Activated gamma-delta T cell treated with Interleukin-2 at 50 U/mL for 16 hours (primary cell): ENCODE data around the gene FOXP4.

Source experiments
- DNase-seq: peaks from one replicate; pipeline ENCODE4 v3.0.0-alpha.2; 2020

FOXP4 gene

DNA sequence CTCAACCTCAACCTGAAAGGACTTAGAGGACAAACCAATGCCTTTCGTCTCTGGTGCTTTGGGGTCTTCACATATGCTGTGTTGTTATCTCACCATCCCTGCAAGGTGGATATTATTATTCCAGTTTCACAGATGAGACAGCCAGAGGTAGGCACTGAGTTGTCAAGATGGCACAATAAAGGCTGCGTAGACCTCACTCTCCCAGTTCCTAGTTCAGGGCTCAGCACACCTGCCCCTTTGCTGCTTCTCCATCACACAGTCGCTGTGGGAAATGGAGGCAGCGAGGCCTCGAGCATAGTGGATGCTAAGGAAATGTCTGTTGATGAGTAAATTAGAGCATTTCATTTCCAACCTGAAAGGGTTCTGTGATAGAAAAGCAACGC is 22.0 kb downstream of the FOXP4 start:
- DNase-seq: no peak

DNA sequence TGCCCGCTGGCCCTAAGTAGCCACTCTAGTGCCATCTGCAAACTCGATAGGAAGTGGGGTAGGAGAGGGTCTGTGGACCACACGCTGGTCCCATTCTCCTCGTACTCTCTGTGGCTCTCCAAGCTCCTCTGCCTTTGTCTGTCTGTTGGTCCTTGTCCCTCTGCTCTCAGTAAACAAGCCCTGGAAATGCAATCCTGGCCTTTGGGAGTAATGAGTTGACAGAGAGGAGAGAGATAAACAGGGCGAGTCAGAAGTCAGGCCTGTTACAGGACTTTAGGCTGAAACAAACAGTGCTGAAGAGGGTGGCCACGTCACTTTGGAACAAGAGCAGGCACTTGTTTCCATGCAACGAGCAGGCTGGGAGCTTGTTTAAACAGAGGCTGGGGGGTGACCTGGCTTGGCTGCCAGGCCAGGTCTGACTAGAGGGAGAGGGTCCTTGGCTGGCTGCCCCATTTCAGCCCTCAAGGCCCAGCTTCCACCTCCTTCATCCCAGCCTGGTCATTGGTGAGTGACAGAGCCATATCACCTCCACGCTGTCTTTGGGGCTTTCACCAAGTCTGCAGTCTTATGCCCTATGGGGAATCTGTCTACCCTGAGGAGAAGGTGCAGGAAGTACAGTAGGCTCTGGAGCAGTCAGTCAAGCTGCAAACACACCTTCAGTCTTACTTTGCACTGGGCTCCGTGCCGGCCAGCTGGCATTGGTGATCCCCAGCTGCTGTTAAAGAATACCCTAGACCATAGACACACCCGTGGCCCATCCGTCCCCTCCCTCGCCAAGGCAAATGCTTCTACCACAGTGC is 22.6 kb downstream of the FOXP4 start:
- DNase-seq: no peak

DNA sequence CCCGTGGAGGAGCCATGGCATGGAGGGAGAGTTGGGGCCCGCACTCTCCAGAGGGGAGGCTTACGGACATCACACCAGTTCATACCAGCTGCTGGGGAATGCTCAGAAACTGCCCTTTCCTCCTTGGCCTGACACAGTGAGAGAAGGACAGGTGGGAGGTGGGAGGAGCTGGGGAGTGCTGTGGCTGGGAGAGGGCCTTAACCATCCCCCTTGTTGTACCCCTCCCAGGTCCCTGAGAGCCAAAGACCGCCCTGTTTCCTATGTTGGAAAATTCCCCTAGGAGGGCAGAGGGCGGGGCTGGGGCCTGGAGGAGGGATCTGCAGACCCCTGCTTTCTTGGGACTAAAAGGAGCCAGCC is 24.1 kb downstream of the FOXP4 start:
- no peak for DNase-seq

DNA sequence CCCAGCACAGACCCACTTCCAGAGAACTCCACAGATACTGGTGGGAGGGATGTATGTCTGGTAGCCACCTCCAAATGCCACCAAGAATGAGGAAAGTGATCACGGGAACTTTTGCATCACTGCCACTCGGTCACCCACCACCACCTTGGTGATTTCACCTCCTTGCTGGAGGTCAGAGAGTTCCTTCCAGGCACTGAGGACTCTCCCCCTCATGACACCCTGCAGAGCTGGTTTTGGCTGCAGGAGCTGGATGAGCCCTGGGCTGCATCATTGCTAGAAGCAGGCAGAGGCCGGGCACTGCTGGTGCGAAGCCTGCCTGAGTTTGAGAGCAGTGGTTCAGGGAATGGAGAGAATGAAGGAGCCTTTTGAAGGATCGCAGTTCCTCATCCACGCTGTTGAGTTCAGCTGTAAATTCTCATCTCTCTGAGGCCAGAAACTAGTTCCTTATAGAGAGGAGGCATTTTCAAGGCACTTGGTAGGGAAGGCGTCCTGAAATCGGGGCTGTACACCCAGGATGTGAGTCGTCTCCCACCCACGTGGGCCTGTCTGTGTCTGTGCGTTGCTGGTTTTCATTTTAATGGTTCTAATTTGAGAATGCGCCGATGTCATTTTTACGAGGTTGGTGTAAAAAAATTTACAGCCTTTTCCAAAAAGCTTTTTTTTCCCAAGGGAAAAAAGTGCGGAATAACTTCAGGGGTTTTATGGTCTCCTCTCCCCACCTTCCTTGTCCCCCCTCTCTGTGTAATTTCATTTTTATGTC is 25.0 kb downstream of the FOXP4 start:
- DNase-seq: no peak

DNA sequence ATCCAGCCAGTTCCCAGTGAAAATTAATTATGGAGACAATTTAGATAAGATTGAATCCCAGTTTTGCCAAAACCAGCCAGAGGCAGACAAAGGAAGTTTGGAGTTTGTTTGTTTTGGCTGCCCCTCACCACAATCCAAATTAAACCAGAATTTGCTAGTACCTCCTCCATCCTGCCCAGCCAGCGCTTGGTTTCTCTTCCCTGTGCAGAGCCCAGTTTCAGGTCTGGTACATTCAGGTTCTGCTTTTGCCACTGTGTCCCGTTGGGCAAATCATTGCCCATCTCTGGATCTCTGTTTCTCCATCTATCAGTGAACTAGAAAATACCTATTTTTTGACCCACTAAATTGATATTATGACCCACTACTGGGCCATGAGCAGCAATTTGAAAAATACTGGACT is 26.4 kb downstream of the FOXP4 start:
- no peak for DNase-seq

DNA sequence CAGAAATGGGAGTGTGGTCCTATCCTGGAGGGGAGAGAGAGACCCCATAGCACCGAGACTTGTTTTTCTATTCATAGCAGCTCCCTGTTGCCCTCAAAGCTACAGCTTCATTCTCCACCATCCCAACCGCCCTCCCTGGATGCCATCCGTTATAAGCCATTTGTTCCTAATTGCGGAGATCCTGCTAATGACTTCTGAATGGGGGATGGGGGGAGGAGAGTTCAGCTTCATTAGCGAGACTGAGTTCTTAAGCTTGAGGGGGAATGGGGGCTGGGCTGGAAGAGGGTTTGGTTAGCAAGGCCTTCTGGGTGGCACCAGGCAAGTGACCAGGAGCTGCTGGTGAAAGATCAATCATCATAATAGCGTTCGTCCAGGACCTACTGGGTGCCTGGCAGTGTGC is 27.1 kb downstream of the FOXP4 start:
- DNase-seq: no peak

DNA sequence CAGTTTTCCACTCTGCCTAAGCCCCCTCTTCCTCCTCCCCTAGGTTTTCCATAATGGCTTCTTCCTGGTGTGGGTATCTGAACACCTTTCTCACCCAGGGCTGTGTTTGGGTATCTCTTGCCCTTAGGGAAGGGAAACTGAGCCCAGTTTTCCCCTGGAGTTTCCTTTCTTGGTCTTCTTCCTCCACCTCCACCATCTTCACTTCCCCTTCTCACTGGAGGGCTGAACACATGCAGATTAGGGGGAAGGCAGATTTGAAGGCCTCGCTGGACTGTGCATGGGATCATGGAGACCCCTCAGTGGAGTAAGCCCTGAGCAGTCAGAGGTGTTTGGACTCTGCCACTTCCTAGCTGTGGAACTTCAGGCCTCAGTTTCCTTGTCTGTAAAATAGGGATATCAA is 27.8 kb downstream of the FOXP4 start:
- no peak for DNase-seq

DNA sequence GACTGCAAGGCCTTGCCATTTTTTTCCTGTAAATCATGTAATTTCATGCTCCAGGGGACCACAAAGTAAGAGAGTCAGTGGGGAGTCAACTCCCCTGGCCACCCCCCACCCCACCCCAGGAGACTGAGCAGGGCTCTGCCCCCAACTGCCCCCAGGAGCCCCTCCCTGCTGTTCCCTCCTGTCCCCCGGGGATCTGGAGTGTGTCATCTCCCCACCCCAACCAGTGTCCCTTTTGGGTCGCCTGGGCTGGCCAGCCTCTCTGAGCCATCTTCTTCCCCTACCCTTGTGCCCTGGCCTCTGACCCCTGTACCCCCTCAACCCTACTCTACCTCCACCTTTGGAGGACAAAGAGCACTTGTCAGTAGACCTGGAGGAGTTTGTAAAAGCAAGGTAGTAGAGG is 29.4 kb downstream of the FOXP4 start:
- no peak for DNase-seq

DNA sequence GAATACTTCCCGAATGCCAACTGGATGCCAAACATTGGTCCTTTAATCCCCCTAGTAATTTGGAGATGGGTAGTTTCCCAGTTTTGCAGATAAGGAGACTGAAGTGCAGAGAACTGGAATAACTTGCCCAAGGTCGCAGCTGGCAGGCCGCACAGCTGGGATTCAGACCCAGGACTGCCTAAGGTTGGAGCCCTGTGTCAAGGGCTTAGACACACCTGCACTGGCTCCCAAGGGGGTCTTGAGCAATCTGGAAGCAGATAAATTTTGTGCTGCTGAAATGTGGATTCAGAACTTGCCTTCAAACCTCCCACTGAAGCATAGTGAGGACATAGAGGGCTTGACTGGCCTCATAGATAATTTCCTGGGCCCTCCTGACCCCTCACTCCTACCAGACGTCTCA is 30.5 kb downstream of the FOXP4 start:
- no peak for DNase-seq

DNA sequence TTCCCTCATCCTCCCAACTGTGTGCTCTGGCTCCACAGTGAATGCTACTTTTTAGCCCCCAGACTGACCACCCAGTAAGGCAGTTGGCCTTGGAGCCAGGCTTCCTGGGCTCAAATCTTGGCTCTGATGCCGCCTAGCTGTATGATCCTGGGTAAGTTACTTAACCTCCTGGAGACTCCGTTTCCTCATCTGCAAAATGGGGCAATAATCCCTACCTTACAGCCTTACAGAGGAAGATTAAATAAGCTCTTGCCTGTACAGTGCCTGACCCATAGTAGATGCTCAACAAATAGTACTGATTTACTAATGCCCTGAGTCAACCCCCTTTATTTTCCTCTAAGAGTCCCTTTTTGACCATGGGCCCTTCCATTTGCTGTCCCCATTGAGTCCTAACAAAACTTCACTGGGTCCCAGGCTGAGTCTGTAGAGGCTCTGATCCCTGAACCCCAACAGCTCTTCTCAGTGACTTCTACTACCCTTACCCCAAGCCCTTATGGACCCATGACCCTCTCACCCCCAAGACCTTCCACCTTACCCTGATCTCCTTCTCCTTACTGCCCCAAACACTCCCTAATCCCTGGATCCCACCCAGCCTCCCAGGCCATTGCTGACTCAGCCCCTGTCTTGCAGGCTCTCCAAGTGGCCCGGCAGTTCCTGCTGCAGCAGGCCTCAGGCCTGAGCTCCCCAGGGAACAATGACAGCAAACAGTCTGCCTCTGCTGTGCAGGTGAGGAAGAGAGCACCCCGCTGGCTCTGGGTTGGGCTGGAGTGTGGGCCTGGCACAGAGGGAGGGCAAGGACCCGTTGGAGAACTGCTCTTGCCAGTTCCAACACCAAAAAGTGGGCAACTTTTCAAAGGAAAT is 31.4 kb downstream of the FOXP4 start:
- no peak for DNase-seq

DNA sequence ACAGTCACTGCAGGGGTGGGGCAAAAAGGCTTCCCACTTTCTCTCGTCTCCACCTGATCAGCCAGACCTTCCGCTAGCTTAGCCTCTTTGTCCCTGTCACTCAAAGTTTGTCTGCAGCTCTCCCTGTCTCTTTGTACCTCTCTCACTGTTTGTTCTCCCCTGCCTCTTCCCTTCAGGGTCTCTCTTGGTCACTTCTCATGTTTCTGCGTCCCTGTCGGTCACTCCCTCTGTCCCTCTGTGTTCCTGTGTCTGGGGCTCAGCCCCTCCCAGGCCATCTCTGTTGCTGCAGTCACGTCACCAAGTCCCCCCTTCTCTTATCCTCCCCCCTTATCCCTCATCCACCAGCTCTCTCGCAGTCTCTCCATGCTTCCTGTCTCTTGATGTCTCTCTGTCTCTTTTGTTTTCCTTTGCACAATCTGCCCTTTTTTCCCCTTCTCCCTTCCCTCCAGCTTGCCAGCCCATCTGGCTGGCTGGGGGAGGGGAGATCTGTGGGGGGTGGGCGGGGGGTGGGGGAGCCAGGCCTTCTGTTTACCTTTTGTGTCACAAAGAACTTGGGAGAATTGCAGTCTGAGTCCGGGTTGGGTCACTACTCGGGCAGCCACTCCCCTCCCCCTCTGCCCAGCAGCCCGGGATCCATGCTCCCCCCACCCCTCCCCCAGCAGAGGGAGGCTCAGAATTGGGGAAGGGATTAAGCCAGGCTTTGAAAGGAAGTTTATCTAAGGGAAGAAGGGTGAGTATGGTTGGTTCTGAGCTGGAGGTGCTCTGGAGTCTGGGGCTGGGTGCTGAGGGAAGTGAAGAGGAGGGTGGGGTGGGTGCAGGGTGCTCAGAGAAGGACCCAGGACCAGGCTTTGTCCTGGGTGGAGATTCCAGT is 32.3 kb downstream of the FOXP4 start:
- no peak for DNase-seq

DNA sequence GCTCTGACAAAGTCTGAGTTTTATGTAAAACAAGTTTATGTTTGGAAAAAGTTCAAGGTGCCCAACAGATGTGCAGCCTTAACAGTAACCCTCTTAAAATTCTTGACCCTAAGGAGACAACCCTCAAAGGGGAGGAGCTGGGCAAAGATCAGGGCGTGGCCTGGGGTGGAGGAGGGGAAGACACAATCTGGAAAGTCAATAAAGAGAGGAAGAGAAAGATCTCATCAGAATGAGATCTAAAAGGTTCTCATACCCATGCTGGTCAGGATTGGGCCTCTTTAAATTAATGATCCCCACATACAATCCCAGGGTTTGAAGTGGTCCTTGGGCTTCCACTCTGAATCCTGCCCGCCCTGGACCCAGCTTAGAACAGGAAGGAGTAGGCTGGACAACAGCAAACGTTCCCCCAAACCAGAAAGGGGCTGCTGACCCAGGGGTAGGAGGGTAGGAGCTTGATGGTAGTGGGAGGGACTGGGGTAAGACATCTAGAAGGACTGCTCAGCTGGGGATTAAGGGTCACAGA is 33.0 kb downstream of the FOXP4 start:
- DNase-seq: no peak

DNA sequence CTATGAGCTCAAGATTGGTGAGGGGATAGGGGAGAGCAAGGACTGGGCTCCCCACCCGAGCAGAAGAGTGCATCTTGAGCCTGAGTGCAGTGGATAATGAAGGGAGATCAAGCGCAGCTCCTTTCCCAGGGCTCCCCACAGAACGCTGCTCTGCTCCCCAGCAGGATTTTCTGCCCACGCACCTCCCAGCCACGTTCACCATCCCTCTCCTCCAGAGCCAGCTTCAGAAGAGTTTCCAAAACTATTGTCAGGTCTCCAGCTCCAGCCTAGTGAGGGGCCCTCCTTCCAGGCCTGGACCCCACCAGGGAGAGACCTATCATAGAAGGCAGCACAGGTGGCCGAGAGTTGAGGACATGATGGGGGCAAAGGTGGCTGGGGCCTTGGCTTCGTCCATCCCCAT is 34.5 kb downstream of the FOXP4 start:
- no peak for DNase-seq

DNA sequence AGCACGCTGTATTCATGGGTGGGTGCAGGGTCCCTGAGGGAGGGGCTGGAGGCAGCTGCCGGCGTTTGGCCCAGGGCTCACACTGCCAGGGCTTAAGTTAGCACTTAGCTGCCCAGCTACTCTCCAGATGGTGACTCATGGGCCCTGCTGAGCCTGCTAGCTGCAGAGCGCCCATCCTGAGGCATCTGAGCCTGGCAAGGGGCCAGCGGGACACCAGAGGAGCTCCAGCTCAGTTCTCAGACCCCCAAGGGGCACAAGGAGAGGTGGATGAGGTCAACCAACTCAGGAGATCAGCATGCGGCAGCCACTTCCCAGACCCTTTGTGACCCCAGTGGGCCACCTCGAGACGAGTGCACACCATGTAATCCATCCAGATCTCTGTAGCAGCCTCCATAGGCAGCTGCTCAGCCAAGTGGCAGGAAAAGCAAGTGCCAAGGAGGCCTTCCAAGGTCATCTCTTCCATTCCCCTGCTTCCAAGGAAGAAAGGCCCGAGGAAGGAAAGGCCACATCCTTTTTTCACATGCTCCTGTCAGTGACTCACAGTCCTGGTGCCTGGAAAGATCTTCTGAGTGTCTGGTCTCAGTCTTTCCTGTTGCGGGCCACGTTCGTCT is 35.3 kb downstream of the FOXP4 start:
- no peak for DNase-seq

DNA sequence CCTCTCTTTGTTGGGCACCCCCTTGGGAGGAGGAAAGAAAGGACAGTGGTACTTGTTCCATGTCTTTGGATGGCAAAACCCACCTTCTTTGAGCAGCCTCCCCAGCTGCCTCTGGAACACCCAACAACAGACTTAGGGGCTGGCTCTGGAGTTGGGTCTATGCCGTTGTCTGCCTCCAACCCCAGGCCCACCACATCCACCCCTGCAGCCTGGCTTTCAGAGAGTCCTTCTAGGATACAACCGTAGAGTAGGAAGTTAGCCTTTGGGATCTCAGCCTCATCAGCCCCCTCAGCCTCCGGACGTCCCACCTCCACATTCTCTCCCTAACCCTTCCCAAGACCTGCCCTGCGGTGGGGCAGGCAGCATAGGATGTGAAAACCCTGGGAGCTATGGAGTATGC is 36.4 kb downstream of the FOXP4 start:
- no peak for DNase-seq

DNA sequence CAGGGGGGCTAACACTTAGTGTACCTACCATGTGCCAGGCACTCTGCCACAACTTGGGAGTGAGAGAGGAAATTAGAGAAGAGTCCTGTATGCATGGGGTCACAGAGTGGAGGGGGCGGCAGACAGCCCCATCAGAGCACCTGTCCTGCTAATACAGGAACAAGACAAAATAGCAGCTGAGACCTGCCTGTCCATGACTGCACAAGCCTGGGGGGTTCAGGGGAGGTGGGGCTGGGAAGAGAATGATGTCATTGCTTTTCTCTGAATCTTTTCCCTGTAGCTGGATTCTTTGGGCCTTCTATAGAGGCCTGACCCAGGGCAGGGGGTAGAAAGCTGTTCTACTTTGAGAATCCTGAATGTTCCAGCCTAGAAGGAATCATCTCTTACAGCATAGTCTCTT is 37.4 kb downstream of the FOXP4 start:
- DNase-seq: no peak

DNA sequence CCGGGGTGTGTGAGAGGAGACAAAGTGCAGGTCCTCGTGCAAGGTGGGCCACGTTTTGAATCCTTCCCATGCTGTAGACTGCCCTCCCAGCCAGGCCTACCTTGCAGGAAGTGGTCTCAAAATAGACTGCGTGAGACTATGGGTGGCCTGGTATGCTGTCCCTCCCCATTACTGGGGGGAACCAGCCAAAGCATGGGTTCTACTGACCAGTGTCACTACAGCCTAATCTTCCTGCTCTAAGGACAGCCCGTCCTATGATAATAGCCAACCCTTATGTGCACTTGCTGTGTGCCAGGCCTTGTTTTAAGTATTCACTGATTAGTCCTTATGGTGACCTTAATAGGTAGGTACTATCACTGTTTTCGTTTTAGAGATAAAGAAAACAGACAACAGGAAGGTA is 38.0 kb downstream of the FOXP4 start:
- DNase-seq: no peak

DNA sequence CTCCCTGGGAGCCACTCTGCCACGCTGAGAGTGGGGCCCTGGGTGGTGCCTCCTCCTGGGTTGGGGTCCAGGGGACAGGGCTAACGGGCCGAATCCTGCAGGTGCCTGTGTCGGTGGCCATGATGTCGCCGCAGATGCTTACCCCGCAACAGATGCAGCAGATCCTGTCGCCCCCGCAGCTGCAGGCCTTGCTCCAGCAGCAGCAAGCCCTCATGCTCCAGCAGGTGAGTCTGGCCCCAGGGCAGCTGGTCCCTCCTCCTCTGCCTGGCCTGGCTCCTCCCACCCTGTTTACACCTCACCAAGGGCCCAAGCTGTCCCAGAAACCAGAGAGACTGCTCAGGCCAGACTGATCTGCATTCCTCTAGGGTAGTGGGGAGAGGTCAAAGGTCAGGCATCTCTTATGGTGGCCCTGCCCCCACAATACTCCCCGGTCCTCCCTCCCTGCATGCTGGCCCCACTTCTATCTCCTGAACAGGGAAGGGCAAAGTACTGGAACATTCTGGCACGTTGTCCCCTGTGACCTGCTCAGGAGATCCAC is 38.6 kb downstream of the FOXP4 start:
- DNase-seq: no peak

DNA sequence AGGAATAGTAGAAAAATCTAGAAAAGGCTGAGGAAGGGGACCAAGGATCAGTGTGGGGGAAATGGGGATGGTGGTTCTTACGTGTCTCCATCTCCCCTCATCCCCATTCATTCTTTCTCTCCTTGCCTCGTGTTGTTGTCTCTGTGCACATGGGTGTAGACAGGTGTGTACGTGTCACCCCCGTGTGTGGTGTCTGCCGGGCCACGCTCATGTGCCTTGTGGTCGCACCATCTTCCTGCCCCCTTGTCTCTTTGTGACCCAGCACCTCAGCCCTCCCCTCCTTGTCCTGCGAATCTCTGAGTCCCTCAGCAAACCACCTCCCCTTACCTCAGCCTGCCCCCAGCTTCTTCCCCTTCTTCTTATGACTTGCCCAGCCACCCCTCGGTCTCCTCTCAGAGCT is 39.4 kb downstream of the FOXP4 start:
- DNase-seq: no peak

DNA sequence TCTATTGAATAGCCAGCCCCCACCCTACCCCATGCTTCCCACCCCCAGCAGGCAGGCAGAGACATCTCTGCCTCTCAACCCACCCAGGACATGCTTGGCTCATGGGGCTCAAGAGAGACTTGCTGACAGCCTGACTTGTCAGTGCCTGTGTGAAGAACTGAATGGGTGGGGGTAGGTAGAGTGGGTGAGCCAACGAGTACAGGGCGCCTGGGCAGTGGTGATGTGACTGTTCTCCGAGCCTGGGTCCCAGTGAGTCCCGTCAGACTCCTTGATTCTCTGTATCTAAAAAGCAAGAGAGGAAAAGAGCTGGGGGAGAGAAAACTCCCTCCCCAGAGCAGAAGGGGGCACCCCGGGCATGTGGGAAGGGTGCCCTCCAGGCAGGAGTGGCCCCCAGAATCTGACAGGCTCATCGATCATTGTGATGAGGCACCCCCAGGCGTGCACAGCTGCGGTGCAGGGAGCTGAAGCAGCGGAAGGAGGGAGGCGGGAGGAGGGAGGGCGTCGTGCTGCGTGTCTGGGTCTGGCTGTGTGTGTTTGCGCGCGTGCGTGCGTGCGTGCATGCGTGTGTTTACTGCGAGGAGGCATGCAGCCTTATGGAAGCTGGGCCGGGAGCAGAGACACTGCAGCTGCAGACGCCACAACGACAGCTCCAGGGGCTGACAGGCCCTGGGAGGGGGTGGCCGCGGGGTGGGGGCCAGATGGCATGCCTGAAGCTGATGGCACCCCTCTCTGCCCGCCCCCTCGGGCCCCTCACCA is 40.2 kb downstream of the FOXP4 start:
- DNase-seq: no peak
